ENCODE results near the gene HES4. TPM values are rescaled to one million over a fixed set of nuclear protein-coding genes. Genes with fewer than 3 reads are reported as not detected.

The HES4 gene
- total RNA-seq, 1 donor from 2014 or later: 45.8 TPM

DNA sequence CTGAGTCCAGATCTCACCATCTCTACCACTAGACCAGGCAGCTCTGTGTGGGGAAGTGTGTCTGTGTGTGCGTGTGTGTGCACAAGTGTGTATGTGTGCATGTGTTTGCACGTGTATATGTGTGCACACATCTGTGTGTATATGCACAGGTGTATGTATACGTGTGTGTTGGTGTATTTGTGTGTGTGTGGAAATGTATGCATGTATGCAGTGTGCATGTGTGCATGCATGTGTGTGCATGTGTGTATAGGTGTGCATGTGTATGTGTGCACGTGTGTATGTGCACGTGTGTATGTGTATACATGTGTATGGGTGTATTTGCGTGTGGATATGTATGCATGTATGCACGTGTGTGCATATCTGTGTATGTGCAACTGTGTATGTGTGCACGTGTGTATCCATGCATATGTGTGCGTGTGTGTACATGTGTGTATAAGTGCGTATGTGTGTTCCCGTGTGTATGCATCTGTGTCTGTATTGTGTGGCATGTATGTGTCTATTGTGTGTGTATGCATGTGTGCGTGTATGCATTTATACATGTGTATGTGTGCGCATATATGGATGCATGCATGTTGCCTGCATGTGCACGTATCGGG, 30.5 kb downstream of the HES4 start:
- no peak for DNase-seq (ENCODE audit: low read depth)

DNA sequence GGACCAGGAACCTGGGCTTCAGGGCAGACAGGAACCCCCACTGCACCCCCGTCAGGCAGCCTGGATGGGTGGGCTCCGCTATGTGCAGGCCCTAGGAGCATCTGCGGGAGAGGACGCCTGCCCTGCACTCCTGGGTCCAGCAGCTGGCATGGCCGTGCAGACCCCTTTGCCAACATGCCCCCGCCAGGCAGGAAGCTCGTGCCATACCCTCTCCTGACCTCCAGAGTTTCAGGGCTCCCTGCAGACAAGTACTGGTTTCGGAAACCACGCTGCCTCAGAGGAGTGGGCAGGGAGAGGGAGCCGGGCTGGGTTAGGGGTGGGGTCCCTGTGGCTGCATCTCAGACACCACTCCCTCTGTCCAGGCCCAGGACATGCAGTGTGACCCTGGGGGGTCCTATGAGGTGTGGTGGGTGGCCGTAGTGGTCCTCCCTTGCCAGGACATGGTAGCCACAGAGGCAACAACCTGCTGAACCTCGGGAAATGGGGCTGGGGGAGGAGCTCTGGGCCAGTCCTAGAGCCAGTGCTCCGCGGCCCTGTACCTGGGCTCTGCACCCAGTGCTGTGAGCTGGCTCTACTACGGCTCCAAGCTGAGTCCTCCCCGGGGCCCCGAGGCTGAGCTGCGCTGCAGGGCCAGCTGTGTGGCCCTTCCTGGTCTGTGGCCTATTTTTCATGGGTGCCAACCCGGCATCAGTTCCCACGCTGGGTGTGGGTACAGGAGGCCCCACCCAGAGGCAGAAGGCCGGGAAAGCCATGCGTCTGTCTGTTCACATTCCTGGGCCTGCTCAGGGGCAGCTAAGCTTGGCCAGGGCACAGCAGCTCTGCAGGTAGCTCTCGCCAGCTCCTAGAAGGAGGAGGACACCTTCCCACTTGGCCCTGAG, 32.2 kb downstream of the HES4 start:
- DNase-seq (ENCODE audit: low read depth): no peak

DNA sequence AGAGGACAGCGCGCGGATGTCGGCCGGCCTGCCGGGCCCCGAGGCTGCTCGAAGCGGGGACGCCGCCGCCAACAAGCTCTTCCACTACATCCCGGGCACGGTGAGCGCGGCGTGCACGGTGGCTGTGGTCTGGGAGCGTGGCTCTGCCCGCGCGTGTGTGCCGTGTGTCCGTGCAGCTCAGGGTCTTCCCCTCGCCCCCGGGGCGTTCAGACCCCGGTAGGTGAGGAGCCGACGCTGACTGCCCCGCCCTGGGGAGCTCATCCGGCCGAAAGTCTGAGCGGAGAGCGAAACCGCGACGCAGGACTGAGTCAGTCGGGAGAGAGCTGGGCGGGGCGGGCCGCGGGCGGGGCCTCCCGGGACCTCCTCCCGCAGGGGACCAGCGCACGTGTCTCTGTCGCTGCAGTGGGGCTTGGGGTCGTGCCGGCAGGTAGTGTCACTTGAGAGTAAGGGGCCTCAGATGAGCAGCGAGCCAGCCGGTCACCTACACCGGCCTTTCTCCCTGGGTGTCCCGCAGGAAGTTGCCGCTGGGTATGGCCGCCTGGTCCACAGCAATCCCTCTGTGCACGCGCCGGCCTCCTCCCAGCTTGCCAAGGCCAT, 33.1 kb downstream of the HES4 start:
- peak; percentile 58 for DNase-seq (ENCODE audit: low read depth)

DNA sequence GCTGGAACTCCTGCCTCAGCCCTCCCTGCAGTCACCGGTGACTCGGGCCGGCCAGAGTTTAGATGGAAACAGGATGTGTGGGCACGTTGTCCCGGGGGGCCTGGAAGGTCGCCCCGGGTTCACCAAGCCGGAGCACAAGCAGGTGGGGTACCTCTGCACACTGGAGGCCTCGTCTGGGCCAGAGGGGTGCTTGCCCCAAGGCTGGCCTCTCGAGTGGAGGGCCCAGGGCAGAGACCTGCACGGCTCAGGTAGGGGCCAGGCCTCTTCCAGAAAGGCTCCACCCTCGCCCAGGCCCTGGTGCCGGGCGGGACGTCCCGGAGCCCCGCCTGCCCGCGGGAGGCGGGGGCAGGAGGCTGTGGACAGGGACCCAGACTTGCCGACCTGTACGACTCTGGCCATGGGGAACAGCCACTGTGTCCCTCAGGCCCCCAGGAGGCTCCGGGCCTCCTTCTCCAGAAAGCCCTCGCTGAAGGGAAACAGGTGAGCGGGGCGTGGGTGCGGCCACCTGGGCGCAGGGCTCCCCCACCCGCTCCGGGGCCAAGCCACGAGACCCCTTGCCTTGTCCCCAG, 33.7 kb downstream of the HES4 start, which contains the start of gene PLEKHN1:
PLEKHN1 (plus strand) TSS at position 348 of the 569 bp plus-strand sequence; CDS start at position 398, 50 bp downstream.
- no peak for DNase-seq (ENCODE audit: low read depth)

DNA sequence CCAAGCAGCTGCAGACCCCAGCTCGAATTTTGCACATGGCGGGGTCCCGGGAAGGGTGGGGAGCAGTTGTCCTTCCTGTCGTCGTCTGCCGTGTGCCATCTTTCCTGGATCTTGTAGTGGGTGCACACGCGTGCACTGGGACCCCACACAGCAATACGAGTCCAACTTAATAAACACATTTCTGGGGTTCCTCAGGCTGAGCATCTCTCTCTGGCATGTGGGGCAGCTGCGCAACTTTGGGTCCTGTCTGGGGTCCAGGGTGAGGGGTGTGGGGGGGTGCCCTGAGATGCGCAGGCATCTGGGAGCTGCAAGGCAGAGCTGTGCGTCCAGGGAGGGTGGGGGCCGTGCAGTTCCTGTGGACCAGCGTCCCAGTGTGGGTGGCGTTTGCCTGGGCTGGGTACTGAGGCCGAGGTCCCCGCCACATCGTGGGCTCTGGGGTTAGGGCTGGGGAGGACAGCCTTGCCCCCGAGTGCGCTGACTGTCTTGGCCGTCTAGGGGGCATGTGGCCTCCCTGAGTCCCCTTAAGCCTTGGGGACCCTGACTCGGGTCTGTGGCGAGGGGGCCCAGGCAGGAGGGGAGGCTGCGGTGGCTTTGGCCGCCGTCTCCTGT, 34.3 kb downstream of the HES4 start:
- DNase-seq (ENCODE audit: low read depth): no peak

DNA sequence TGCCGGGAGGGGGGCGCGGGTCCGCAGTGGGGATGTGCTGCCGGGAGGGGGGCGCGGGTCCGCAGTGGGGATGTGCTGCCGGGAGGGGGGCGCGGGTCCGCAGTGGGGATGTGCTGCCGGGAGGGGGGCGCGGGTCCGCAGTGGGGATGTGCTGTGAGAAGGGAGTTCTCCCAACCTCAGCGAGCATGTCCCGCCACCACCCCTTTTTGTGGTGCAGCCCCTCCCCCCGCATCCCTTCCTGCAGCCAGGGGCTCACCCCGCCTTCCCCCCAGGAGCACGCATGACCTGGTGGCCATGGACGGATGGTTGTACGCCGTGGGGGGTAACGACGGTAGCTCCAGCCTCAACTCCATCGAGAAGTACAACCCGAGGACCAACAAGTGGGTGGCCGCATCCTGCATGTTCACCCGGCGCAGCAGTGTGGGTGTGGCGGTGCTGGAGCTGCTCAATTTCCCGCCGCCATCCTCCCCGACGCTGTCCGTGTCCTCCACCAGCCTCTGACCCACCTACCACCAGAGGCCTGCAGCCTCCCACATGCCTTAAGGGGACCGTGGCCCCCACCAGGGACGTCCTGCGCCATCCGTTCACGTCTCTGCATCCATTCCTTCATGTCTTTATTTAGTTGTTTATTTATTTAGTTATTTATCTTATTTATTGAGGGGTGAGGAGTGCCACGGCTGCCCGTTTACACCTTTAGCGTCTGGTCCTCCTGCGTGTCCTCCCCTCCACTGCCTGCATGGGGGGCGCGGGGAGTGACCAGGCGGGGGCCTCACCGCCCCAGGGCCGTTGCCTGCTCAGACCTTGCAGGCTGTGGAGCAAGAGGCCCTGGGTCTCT, 35.0 kb downstream of the HES4 start:
- no peak for DNase-seq (ENCODE audit: low read depth)

DNA sequence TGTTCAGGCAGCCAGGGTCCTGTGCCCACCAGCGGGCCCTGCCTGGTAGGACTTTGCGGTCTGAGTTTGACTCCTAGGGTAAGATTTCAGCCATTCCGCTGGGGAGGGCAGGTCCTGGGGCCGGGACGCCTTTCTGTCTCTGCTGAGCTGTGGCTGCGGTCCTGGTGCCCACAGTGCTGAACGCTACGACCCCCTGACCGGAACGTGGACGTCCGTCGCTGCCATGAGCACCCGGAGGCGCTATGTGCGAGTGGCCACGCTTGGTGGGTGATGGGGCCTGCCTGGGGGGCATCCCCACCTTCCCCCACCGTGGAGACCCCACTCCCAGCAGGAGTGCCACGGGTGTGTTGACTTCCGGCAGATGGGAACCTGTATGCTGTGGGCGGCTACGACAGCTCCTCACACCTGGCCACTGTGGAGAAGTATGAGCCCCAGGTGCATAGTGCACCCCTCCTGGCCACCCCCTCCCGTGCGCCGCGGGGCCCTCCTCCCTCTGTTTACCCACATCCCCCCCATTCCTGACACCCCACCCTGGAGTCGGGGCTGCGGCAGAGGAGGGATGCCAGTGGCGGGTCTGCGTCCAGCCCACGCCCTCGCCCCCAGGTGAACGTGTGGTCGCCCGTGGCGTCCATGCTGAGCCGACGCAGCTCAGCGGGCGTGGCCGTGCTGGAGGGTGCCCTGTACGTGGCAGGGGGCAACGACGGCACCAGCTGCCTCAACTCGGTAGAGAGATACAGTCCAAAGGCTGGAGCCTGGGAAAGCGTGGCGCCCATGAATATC, 36.0 kb downstream of the HES4 start:
- DNase-seq (ENCODE audit: low read depth): no peak

DNA sequence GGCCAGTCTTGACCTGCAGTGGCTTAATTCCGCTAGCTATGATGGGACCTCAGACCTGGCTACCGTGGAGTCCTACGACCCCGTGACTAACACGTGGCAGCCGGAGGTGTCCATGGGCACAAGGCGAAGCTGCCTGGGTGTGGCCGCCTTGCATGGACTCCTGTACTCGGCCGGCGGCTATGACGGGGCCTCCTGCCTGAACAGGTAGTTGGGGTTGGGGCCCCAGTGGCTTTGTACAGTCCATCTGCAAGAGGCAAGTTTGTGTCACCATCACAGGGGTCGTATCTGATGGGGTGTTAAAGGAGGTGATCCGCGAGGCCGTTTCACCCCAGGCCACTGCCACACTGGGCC, 36.6 kb downstream of the HES4 start:
- no peak for DNase-seq (ENCODE audit: low read depth)

DNA sequence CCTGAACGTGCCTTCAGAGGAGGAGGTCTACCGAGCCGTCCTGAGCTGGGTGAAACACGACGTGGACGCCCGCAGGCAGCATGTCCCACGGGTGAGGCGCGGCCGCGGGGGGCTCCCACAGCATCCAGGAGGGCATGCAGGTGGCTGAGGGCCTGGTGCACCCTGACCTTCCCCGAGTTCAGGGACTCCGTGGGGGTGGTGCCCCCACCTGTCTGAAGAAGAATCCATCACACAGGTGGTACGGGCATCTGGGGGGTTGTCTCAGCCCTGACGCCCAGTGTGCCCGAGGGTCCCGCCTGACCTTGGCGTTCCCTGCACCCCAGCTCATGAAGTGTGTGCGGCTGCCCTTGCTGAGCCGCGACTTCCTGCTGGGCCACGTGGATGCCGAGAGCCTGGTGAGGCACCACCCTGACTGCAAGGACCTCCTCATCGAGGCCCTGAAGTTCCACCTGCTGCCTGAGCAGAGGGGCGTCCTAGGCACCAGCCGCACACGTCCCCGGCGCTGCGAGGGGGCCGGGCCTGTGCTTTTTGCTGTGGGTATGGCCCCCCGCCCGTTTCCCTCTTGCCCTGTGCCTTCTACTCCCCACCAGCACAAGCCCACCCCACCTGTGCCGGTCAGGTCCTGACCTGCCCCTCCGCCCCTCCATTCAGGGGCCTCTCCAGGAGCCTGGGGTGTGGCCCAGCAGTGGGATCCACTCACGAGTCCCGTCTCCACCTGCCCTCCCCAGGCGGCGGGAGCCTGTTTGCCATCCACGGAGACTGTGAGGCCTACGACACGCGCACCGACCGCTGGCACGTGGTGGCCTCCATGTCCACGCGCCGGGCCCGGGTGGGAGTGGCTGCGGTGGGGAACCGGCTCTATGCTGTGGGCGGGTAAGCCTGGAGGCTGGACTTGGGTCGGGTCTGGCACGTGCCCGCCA, 37.3 kb downstream of the HES4 start:
- no peak for DNase-seq (ENCODE audit: low read depth)

DNA sequence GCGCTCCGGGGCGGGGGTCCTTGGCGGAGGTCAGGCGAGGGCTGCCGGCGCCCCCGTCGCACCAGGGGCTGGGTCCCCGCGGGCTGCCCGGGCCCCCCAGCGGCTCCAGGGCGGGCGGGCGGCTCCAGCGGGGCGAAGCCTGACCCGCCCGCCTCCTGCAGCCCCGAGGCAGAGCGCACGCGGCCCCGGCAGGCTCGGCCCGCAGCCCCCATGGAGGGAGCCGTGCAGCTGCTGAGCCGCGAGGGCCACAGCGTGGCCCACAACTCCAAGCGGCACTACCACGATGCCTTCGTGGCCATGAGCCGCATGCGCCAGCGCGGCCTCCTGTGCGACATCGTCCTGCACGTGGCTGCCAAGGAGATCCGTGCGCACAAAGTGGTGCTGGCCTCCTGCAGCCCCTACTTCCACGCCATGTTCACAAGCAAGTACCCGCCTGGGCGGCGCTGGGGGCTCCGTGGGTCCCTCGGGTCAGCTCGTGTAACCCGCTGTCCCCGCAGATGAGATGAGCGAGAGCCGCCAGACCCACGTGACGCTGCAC, 38.7 kb downstream of the HES4 start:
- DNase-seq (ENCODE audit: low read depth): no peak

DNA sequence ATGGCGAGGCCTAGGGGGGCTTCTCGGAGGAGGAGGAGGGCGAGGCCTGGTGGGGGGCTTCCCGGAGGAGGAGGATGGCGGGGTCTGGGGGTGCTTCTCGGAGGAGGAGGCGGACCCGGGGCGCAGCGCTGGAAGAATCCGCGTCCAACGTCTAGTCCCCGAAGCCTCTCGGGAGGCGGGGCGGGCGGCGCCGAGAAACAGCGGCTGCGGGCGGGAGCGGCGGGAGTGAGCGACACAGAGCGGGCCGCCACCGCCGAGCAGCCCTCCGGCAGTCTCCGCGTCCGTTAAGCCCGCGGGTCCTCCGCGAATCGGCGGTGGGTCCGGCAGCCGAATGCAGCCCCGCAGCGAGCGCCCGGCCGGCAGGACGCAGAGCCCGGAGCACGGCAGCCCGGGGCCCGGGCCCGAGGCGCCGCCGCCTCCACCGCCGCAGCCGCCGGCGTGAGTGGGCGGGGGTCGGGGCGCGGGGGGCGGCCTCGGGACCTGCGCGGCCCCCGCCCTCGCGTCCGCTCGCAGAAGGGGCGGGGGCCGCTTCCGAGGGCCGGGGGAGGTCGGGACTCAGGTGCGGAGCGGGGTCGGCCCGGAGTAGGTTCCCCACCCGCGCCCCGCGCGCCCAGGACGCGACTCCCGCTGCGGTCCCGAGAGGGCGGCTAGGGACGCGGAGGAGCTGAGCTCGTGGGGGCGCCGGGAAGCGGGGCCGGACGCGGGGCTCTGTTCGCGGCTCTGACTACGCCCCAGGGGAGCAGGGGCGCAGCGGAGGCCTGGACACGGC, 39.4 kb downstream of the HES4 start, which contains the start of gene KLHL17:
KLHL17 (plus strand) TSS at position 222 of the 769 bp plus-strand sequence; CDS start at position 332, 110 bp downstream.
- DNase-seq (ENCODE audit: low read depth): peak; percentile 77

DNA sequence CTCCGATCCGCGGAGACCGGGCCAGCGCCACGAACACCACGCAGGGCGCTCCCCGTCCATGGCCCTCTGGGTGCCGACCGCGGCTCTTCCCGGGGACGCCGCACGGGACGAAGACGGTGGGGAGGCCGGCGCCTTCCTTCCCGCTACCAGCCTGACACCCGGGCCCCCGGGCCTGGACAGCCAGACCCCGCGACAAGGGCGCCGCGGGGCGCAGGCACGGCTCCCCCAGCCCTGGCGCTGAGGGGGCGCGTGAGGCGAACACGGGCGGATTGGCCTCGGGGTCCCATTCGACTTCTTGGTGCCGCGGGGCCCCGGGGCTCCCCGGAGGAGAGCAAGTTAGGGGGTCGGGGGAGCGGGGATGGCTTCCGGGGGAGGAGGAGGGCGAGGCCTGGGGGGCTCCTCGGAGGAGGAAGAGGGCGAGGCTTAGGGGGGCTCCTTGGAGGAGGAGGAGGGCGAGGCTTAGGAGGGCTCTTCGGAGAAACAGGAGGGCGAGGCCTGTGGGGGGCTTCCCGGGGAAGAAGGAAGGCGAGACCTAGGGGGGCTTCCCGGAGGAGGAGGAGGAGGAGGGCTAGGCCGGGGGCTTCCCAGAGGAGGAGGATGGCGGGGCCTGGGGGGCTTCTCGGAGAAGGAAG, 40.0 kb downstream of the HES4 start:
- no peak for DNase-seq (ENCODE audit: low read depth)

DNA sequence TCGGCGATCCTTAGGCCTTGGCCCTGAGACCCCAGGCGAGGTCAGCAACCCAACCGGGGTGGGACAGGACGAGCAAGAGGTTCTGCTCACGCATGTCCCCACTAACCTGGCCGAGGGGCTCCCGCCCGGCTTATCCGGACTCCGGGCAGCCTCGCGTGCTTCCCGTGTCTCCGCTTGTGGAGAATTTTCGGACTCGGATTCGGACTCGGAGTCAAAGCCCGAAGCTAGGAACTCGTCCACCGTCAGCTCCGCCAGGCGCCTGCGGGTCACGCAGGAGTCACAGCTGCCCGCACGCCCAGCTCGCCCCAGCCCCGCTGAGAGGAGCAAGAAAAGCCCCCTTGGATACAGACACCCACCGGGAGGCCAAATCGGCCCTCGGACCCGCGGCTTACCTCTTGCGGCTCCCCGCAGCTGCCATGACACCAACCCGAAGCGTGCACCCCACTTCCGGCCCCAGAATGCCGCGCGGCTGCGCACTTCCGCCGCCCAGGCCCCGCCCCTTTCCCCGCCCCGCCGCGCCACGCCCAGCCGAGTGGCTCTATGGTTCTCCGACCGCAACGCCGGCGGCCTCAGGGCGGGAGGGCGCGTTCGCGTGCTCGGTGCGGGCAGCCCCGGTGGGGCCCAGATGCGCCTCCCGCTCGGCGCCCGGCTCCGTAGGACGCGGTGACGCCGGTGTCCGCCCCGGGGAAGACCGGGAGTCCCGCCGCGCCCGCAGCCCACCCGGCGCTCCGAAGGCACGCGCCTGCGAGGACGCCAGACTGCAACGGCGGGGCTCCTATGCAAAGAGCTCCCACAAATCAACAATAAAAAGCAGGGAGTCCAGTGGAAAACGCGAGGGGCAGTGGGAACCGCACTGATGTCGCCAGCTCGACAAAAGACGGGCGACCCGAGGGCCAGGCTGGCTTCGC, 40.8 kb downstream of the HES4 start, which contains the start of gene NOC2L:
NOC2L (minus strand) TSS at position 434 of the 908 bp plus-strand sequence; CDS start at position 418, 16 bp downstream.
- peak; percentile 90 for DNase-seq (ENCODE audit: low read depth)

DNA sequence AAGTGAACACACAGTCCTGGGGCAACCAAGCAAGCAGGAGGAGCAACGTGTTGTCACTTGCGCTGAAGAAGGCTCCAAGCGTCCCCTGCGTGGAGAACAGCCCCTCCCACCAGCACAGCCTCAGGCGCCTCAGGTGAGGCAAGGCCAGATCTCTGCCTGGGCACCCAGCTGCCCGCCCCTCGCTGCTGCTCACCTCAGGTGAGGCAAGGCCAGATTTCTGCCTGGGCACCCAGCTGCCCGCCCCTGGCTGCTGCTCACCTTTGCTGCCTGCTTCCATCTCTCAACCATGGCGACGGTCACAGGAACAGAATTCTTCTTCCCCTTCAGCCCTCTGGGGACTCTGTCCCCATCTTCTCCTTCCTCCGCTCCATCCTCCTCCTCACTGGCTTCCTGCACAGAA, 43.3 kb downstream of the HES4 start:
- no peak for DNase-seq (ENCODE audit: low read depth)

DNA sequence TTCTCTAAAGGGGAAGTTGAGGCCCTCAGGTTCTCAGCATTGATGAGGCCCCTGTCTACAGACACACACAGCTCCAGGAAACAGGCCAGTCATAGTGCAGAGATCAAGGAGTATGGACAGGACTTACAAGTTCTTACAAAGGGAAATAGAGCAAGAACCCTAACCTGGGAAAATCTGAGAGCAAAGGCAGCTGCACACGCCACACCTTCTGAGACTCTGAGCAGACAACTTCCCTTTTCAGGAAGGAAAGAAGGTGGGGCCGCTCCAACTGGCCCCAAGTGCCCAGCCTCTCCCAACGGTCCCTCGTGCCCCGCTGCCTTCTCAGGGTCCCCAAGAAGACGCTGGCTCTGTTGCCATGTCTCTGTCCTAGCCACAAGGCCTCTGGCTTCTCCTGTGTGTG, 44.4 kb downstream of the HES4 start:
- DNase-seq (ENCODE audit: low read depth): no peak

DNA sequence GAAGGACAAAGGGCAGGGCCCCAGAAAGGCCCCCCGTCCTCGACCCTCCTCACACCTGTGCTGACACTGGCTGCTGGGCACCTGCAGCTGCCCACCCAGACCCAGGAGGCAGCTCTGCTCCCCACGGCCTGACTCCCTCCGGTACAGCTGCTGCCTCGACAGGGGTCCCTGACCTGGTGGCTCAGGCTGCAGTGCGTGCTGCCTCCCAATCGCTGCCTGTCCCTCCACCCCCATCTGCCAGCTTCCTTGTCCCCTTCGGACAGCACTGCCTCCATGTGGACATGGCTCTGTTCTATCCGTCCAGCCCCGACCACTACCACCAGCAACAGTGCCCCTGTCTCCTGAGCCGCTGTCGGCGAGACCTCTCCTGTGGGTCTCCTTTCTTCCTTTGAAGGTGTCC, 45.0 kb downstream of the HES4 start:
- no peak for DNase-seq (ENCODE audit: low read depth)

Measured in myocyte (in vitro differentiated cells).